RPMI7951 (cell line): ENCODE results near the gene RANBP3. TPM values are rescaled to one million over a fixed set of nuclear protein-coding genes. Genes with fewer than 3 reads are reported as not detected.
"Not testable (repeated sequence)": the region's sequence is repeated elsewhere in the genome, so short reads cannot be mapped to it uniquely, and the experiment has no call there.

ENCODE experiments used
- DNase-seq: peaks from one replicate; pipeline ENCODE4 v3.0.0-alpha.2; 2012; ENCODE audit warnings: low read depth
- total RNA-seq: library from RNA; depleted of rRNA; stranded (reverse); fragments of >200 nt; shearing (Covaris generic); gene quantifications from 2 replicates; pipeline ENCODE4 v1.2.3, GENCODE V29; 2014

RANBP3 gene
- total RNA-seq, 1 experiment from 2014 or later = 54.9 TPM

DNA sequence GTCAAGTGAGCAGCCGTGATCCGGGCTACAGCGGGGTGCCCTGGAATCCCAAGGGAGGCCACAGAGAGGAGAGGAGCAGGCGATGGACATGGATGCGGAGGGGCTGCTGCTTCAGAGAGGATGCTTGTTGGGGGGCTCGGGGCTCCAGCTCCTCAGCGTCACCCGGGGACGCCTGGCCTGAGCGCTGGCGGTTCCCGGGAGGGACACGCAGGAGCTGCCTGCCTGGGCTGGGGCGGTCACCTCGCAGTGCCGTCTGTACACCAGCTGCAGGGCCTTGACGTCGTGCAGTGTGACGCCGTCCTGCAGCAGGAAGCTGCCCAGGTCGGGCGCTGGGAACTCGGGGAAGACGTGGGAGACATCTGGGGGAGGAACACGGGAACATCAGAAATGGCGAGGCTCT is 29.9 kb upstream of the RANBP3 start:
- DNase-seq = no peak

DNA sequence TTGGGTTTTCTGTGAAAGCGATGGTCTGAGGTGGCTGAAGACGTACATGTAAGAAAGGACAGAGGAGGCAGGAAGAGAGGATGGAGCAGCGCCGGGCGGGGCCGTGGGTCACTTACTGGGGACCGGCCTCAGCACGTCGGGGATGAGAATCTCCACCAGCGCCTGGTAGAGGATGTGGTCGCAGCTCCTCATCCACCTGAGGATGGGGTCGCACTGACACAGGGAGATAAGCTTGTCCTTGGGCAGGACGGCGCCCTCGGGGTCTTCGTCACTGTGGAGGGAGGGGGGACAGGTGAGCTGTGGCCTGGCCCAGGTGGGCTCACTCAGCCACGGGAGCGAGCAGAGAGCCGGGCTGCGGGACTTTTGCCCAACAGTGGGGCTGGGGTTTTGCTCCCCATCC is 29.0 kb upstream of the RANBP3 start:
- no peak for DNase-seq

DNA sequence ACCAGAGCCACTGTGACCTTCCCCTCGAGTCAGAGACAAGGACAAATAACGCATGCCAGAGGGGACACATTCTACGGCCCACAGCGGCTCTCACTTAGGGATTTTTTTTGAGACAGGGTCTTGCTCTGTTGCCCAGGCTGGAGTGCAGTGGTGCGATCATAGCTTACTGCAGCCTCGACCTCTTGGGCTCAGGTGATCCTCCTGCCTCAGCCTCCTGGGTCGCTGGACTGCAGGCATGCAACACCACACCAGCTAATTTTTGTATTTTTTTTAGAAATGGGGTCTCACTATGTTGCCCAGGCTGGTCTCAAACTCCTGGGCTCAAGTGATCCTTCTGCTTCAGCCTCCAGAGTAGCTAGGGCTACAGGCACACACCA is 28.1 kb upstream of the RANBP3 start:
- not testable (repeated sequence) for DNase-seq

DNA sequence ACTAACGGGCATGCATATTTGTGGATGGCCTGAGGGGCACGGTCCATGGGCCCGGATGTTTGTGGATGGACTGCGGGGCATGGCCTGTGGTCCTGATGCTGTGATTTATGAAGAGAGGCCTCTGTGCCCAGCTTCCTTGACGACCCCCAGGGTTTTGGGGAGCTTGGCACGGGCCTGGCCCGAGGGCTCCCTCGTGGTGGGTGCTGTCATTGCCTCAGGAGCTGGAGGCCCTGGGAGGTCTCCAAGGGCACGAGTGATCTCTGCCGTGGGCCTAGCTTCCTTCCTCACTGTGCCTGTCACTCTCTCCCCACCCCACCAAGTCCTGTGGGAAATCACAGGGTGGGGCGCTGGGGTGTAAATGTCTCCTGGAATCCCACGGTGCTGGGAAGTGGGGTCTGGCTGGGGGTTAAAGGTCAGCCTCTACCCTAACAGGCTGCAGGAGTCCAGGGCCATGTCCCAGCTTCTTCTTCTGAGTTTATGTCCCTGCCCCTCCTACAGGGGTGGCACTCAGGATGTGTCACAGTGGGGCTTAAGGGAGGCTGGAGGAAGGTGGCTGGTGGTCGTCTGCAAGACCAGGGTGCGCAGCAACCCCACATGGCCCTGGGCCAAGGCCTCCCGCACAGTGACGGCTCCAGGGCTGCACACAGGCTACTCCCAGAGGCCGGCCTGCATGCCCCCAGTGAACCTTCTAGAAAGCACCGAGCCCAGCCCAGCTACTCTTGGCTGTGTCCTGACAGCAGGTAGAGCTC is 27.6 kb upstream of the RANBP3 start:
- no peak for DNase-seq

DNA sequence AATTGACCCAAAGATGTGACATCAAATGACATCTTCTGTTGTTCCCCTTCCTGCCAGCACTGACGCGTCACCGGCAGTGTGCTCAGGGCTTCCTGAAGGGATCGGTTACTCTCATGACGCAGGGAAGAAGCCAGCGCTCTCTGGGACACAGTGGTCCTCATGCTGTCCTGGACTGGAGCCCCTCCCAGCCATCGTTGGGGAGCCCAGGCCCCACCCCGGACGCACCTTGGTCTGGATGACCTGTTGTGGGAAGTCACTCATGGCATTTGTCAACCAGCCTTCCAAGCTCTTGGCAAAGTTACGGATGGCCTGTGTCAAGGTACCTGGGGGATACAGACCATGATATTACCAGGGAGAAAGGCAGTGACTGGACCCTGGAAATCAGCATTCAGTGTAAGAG is 26.0 kb upstream of the RANBP3 start:
- DNase-seq = no peak

DNA sequence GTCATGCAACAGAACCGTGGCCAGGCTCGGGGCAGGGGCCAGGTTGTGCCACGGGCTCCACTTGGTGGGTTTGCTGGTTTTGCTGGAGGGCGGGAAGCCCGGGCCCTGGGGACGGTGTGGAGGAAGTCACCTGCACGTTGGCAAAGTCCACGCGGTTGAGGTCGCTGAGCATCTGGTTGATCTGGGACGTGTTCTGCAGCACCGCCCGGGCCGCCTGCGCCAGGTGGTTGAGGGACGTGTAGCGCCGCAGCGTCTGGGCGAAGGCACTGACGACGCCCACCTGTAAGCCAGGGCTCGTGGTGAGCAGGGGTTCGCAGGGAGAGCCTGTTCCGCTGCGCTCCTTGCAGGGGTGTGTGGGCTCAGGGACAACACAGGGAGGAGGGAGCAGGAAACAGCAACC is 24.7 kb upstream of the RANBP3 start:
- no peak for DNase-seq

DNA sequence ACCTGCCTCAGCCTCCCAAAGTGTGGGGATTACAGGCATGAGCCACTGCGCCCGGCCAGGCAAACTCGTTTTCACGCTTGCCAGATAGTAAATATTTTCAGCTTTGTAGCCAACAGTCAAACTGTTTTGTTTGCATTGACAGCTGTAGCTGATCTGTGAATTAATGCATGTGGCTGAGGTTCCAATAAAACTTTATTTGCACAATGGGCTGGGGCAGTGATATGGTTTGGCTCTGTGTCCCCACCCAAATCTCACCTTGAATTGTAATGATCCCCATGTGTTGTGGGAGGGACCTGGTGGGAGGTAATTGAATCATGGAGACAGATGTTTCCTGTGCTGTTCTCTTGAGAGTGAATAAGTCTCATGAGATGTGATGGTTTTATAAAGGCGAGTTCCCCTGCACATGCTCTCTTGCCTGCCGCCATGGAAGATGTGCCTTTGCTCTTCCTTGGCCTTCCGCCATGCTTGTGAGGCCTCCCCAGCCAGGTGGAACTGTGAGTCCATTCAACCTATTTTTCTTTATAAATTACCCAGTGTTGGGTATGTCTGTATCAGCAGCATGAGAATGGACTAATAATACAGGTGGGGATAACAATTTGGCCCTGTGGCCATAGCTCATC is 22.4 kb upstream of the RANBP3 start:
- no peak for DNase-seq

DNA sequence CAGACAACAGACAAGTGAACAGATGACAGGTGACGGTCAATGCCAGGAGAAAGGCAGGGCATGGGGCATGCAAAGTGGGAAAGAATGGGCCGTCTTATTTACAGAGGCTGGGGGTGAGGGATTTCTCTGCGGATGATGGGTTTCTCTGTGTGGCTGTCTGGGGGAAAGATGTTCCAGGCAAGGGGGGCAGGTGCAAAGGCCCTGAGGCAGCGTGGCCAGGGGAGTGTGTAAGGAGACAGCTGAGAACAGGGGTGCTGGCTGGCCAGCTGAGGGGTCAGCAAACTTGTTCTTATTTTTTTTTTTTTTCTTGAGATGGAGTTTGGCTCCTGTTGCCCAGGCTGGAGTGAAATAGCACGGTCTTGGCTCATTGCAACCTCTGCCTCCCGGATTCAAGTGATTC is 21.8 kb upstream of the RANBP3 start:
- no peak for DNase-seq

DNA sequence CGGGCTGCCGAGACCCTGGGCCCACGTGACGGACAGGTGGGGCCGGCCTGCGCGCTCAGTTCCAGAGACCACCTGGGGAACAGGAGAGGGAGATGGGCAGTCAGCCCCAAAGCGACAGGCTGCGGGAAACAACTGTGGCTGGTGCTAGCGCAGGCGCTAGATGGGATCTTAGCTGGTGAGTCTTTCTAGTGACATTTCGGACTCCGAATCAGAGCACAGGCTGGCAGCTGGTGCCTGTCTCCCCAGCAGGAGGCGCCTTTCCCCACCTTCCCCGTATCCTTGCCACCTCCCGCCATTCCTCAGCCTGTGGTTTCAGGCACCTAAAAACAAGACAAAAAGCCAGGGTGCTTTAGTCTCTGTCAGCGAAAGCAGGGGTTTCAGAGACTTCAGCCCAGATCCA is 19.4 kb upstream of the RANBP3 start:
- no peak for DNase-seq

DNA sequence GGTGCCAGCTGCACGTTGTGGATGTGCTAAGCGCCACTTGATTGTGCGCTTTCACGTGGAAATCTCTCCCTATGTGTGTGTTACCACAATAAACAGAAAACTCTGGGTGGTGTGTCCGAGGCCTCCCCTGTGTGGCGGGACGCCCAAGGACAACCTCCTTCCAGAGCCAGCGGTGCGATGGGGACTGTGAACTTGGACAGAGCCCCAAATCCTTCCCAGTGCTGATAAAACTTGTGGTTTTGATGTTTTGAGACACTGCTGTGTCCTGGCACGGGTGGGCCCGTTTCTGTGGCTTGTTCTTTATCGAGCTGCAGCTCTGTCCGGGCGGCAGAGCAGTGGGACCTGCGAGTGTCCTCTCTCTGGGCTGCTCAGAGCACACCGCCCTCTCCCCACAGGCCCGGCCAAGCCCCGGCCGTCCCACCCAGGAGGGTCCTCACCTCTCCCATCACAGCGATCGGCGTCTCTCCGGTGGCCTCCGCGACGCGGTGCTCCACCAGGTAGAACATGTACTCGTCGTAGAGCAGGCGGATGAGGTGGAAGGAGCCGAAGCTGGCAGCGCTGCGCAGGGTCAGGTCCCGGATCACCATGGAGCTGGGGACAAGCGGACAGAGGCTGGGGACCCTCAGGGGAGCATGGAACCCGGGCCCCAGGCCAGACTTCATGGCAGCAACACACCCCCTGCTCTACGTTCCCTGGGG is 18.8 kb upstream of the RANBP3 start:
- no peak for DNase-seq

DNA sequence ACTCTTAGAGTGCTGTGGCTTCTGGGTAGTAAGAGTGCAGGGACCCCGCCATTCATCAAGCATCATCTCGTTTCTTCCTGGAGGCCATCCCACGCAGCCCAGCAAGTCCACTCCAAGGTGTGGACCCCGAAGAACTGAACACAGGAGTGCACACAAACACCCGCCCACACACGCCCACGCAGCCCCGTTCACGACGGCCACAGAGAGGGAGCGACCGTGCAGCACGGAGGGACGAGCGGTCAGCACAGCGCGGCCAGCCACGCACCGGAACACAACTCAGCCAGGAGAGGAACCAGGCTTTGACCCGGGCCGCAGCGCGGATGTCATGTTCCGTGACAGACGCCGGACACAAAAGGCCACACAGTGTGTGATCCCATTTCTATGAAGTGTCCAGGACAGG is 18.2 kb upstream of the RANBP3 start:
- no peak for DNase-seq

DNA sequence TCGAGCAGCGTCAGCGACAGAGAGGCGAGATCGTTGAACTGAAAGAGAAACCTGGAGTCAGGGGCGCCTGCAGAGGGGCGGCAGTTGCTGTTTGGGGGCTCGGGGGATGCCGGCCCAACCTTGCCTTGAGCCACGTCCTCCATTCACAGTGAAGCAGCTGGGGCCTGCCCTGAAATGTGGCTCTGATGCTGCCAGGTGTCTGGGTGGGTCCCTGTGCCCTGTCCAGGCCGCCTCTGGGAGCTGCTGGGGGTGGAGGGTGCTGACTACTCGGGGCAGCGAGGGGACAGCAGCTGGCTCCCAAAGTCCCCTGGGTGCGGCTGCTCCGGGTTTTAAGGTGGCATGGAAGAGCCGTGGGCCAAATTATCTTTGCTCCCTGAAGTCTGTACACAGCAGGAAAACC is 17.7 kb upstream of the RANBP3 start:
- no peak for DNase-seq

DNA sequence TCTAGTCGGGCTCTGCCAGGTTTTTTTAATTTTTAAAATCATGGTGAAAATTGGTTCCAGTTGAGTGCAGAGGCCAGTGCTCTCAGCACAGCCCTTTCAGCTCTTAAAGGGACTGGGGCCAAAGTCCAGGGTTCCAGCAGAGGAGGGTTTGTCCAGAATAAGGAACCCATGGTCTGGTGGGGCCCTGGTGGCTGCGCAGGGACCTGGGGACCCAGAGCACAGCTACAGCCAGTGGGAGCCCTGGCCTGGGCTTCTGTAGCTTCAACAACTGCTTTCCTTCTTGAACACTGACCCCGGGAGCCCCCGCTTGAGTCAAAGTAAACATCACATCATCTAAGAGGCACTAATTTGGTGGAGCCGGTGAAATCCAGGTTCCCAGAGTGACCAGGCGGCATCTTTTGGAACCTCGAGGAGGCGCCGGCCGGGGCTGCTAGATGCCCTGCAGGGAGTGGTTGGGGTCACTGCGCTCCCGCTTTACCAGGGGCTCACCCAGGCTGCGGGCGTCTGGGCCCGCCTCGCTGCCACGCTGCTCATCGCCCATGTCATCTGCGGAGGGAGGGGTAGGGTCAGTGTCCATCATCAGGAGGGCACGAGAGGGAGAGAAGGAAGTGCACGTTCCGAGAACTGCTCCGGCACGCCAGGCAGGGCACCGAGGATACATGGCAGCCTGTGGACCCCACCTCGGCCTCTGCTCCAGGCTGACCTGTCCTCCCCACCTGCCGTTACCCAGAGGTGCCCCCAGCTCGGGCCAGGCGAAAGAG is 16.6 kb upstream of the RANBP3 start:
- no peak for DNase-seq

DNA sequence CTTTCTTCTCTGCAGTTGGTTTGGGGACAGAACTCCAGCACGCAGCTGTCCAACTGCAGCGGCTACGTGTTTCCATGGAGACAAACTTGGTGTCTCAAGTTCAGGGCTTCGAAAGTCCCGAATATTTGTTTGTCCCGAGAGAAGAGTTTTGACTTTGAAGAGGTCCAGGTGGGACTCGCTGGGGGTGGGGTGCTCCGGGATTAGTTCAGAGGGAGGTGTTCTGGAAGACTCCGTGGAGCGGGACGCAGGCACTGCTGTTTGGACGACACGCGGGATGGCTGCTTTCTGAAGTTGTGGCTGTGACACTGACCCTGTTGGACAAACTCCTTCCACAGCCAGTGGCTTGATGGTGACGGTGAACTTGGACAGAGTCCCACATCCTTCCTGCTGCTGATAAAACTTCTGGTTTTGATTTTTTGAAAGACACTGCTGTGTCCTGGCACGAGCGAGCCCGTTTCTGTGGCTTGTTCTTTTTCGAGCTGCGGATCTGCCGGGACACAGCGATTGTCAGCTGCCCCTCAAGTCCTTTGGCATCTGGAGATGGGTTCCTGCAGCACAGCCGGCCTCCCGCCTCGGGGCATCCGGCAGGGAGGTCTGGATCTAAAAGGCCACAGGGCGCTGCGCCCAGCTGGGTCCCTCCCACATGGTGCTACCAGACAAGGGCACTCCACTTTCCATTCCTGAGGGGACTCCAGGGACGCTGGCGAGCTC is 15.9 kb upstream of the RANBP3 start:
- DNase-seq = peak; percentile 91

DNA sequence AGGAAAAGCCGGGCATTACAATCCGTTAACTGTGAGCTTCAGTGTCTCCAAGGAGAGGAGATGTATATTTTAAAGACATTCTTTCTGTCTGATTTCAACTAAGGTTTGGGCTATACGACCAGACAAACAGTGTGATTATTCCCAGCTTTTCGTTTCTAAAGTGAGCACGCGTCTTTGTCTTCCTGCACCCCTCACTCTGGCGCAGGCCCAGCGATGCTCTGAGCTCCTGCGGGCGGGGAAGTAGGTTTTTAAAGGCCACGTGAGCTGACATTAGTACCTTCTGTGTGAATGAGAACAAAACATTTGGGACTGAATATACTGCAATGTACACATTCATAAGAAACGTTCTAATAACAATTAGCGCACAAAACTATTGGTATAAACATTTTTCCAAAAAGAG is 15.3 kb upstream of the RANBP3 start:
- no peak for DNase-seq

DNA sequence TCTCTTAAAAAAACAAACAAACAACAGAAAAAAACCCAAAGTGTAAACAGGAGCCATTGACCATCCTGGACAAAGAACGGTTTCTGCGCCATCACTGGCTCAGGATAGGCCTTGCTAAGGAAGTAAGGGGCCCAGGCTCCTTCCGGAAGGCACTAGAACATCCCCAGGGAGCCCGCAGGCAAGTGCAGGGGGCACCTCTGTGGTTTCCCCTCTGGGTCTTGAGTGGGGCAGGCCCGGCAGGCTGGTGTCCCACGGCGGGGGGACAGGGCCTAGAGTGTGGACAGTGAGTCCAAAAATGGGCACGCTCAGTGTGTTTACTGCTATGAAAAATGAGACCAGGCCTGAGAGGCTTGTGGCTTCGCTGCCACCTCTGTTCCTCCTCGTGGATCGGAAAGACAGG is 14.8 kb upstream of the RANBP3 start:
- DNase-seq = no peak

DNA sequence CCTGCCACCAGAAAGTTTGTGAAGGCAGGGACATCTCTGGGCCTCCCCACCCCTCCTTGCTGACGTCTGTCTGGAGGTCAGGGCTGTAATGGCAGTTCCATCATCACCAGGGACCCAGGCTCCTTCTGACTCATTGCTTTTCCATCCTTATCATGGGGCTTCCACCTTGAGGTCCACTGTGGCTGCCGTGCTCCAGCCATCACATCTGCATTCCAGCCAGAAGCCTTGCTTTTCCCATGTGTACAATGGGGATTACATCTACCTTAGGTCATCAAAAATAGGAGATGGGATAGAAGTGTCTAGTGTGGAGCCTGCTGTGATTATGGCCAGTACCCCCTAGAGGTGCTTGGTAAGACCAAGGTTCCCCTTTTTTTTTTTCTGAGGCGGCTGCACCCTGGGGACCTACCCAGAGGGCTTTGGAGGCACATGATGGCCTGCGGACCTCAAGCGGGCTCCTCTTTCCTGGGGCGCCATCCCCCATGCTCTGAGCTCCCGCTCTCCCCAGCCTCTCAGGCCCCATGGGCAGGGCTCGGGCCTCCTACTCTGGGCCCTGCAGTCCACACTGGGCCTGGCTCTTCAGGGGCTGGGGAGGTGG is 13.4 kb upstream of the RANBP3 start:
- DNase-seq = no peak

DNA sequence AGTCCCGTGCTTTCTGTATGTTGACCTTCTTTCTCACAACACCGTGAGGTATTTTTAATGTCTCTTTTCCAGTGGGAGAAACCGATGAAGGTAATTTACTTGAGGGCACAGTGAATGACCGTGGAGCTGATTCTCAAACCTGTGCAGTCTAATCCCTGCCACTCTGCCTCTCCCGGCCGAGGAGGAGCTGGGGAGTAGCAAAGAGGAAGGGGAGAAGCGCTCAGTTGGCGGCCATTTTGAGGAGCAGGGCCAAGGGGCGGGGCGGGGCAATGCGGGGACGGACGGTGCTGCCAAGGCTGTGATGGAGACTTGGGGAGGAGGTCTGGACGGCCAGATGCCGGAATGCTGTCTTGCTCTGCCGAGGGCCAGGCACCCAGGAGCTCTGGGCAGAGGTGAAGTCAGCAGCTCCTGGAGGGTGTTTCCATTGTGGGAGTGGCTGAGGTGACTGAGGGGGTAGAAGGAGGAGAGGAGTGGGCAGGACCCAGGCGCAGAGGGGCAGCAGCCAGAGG is 12.4 kb upstream of the RANBP3 start:
- peak; percentile 45 for DNase-seq

DNA sequence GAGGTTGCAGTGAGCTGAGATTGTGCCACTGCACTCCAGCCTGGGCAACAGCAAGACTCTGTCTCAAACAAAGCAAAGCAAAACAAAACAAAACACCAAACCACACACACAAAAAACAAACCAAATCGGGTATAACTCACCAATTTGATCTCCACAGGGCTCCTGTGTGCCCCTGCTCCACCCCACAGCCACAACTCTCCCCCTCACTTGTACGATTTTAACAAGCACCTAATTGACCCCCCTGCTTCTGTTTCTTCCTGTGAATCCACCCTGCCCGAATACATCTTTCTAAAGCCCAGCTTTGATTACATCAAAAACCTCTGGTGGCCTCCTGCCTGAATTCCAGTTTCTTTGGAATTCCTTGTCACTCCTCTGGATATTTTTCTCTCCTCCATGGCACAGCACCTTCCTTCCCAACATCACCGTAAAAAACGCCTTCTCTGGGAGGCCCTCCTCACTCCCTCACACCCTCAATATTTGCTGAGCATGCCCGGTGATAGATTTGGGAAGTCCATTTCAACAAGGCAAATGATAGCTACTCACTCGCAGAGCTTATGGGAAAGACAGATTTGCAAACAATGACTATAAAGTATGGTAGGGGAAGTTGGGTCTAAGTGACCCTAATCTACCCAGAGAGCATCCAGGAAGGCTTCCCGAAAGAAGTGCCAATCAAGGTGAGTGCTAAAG is 11.6 kb upstream of the RANBP3 start:
- no peak for DNase-seq

DNA sequence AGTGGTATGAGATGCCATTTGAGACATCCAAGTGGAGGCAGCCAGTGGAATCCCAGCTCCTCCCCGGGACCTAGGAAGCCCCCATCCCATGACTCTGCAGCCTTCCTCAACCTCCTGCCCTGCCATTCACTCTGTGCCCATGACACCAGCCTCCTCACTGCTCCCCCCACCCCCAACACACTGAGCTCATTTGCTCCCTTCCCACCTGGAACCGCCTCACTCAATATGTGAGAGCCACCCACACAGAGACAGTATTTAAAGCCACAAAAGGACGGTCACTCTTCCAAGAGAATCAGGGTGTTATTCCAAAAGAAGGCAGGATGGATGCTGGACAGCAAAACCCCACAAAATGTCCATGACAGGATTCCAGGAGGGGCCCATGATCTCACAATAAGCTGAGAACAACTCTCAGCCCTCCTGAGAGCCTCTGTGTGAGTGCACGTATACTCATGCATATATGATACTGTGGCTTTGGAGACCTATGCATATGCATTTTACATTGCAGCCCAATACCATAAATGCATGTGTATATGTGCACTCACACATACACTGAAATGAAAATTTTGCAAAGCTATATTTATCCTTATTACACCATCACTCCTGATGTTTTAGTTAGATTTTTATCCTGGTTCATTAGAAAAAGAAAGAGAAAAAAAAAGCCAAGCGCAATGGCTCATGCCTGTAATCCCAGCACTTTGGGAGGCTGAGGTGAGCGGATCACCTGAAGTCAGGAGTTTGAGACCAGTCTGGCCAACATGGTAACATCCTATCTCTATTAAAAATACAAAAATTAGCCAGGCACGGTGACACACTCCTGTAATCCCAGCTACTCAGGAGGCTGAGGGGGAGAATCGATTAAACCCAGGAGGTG is 10.8 kb upstream of the RANBP3 start:
- DNase-seq = no peak
